Stimulated activated CD8-positive, alpha-beta memory T cell treated with anti-CD3 and anti-CD28 coated beads, Interleukin-12 subunit alpha, Interleukin-12 subunit beta, amount 100 ng/mL, for 1 hour (primary cell): ENCODE results near the gene INSR.
"Not testable (repeated sequence)": the region's sequence is repeated elsewhere in the genome, so short reads cannot be mapped to it uniquely, and the experiment has no call there.

Experiments
- DNase-seq: peaks from one replicate; pipeline ENCODE4 v3.0.0-alpha.2; 2020; ENCODE audit warnings: low read depth

INSR gene

DNA sequence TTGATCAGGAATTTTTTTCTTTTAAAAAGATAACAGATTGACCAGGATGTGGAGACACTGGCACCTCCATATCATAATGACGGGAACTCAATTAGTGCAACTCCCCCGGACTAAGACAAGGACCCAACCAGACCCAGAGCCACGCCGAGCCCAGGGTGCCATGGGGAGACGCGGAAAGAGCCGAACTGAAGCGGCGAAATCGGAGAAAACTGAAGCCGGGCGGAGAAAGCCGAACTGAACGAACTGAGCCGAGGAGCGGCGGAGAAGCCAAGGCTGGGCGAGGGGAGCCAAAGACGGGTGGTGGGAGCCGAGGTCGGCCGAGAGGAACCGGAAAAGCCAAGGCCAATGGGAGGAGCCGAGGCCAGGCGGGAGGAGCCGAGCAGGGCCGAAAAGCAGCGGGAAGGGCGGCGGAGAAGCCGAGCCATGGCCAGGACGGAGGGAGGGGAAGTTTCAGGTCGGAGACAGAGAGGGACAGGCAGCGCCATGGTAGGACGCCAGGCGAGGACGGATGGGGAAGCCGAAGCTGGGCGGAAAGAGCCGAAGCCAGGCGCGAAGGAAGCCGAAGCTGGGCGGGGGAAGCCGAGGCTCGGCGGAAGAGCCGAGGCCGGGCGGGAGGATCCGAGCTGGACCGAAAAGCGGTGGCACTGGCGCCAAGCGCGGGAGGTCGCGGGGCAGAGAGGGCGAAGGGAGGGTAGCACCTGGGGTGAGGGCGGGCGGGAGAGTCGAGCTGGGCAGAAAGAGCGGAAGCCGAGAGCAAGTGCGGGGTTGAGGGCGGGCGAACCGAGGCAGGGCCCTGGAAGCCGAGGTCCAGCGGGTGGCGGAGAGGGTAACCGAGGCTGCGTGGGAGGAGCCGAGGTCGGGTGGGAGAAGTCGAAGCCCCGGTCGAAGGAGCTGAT is 195.3 kb downstream of the INSR start:
- DNase-seq: peak; percentile 71

DNA sequence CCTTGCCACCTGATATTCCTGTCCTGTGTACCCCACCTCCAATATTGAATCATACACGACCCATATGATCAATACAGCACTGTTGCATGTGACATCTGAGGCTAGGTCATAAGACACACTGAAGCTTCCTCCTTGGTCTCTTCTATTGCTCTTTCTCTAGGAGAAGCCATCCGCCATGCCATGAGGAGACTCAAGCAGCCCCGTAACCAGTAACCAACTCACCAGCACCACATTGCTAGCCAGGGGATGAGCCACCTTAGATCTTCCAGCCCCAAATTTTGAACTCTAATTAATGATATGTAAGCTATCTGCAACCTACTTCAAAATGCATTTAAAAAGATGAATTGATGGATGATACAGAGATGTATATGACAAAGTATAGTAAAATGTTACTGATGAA is 196.1 kb downstream of the INSR start:
- DNase-seq: no peak

DNA sequence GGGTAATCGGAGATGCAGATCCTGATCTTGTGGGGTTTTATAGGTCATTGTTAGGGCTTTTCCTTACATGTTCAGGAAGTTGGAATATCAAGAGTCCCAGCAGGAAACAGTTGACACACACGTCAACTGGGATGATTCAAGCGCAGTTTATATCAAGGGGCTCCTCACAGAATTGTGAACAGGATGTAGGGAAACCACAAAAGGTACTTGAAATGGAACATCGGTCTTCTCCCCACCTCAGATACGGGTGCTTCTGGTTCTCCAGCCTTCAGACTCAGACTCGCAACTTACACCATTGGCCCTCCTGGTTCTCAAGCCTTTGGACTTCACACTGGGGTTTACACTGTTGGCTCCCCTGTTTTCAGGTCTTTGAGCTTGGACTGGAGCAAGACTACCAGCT is 205.2 kb downstream of the INSR start:
- no peak for DNase-seq

DNA sequence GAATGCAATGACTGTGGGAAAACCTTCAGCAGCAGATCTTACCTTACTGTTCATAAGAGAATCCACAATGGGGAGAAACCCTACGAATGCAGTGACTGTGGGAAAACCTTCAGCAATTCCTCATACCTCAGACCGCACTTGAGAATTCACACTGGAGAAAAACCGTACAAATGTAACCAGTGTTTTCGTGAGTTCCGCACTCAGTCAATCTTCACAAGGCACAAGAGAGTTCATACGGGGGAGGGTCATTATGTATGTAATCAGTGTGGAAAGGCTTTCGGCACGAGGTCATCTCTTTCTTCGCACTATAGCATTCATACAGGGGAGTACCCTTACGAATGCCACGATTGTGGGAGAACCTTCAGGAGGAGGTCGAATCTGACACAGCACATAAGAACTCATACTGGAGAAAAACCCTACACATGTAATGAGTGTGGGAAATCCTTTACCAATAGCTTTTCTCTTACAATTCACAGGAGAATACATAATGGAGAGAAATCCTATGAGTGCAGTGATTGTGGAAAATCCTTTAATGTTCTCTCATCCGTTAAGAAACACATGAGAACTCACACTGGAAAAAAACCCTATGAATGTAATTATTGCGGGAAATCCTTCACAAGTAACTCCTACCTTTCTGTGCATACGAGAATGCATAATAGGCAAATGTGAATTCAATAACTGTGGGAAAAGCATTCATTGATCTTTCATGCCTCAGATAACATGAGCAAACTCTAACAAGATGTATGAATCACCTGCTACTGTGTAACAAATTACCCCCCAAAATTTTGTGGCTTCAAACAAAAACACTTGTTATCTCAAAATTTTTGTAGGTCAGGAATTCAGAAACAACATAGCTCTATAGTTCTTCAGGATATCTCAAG is 210.9 kb downstream of the INSR start:
- no peak for DNase-seq

DNA sequence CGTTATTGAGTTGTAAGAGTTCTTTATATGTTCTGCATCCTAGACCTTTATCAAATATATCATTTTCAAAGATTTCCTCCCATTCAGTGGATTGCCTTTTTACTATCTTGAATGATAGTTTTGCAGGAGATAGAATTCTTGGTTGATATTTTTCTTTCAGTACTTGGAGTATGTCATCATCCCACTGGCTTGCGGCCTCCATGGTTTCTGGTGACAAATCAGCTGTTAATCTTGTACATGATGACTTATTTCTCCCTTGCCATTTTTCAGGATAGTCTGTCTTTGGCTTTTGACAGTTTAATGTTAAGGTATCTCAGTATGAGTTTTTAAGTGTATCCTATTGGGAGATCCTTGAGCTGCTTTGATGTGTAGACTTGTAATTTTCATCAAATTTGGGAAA is 216.2 kb downstream of the INSR start:
- no peak for DNase-seq

DNA sequence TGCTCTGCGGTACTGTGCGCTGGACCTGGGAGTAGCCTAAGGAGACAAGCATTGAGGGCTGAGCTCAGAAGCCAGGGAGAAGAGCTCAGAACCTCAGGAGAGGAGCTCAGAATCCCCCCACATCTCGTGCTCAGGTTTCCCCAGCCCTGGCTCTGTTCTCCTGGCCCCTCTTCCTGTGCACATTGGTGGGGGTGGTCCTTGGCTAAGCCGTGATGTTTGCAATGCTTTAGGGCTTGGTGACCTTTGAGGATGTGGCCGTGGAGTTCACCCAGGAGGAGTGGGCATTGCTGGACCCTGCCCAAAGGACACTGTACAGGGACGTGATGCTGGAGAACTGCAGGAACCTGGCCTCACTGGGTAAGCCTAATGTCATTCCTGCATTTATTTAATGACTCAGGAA is 218.1 kb downstream of the INSR start:
- DNase-seq: no peak

DNA sequence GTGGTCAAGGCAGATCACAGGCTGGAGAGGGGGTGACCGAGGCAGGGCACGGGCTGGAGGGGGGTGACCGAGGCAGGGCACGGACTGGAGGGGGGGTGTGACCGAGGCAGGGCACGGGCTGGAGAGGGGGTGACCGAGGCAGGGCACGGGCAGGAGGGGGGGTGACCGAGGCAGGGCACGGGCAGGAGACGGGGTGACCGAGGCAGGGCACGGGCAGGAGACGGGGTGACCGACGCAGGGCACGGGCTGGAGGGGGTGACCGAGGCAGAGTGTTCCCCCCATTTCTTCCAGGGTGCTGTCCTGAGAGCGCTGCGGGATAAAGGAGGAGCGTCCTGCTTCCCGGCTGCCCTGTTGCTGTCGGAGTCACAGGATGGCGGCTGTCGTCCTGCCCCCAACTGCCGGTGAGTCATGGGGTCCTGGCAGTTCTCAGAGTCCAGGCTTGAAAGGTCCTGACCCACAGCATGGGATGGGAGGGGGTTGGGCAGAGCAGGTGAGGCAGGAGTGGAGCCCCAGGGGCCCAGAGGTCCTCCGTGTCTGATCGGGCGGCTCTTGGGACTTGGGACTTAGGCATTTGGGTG is 219.4 kb downstream of the INSR start:
- DNase-seq: no peak

DNA sequence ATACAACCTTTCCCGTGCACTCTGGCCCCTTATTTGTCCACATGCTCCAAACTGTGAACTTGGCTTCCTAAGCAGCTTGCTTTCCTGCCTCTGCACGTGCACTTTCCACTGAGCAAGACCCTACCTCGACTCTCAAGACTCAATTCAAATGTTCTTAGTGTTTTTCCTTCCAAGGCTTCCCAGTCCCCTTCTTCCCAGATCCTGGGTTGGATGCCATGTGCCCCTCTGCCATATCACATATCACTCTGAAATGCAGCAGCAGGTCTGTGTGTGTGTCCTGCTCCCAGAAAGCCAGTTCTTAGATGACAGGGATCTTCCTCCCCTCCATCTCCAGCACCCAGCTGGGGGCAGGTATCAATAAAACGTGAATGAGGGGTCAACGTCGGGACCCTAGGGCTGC is 221.7 kb downstream of the INSR start:
- DNase-seq: no peak

DNA sequence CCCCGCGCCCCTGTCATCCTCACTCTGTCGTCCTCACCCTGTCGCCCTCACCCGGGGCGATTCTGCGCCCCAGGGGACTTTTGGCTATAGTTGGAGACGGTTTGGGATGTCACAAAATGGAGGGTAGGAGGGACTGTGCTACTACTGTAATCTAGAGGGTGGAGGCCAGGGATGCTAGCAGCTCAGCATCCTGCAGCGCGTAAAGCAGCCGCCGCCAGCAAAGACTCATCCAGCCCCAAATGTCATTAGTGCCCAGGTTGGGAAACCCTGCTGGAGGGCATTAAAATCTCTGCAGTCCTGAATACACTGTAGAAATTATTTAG is 224.3 kb downstream of the INSR start:
- no peak for DNase-seq

DNA sequence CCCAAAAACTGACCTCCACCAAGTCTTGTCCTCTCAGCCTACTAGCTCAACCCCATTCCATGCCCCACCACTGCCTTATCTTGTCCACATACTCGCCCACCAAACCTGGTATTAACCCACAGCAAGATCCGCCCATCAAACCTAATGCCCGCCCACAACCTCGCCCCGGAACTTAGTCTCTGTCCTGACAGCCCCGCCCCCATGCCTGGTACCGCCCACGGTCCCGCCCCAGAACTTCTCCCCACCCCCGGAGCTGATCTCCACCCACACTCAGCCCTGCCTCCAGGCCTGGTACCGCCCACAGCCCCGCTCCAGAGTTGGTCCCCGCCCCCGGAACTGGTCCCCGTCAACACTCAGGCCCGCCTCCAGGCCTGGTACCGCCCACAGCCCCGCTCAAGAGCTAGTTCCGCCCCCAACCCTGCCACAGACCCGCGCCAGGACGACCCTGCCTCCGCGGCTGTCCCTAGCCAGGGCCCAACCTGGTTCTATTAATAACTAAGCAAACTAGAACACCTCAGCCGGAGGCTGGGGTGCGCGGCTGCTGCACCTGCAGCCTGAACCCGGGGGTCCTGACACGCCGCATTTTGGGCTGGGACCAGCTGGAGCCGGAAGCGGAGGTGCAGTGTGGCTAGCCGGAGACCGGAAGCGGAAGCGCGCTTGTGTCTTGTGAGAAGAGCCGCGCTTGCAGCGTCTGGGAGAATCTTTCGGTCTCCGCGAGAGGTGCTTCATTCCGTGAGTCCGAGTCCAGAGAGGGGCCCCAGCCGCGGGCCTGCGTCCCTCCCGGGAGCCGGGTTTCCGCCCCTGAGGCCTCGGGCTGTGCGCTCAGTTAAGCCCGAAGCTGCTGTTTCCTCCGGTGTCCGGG is 224.9 kb downstream of the INSR start, which contains the start of gene ZNF557:
TSS of gene ZNF557 (plus strand) at position 662 of the 862 bp plus-strand sequence. CDS start 5,372 bp downstream, outside the sequence.
- peak; percentile 98 for DNase-seq

DNA sequence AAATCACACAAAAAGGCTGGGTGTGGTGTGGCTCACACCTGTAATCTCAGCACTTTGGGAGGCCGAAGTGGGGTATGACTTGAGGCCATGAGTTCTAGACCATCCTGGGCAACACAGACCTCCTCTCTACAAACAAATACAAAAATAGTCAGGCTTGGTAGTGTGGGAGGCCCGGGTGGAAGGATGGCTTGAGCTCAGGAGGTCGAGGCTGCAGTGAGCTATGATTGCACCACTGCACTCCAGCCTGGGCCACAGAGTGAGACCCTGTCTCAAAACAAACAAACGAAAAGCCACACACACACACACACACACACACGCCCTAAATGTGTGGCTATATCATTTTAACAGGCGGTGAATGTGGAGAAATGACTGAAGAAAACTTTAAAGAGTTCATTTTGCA is 225.6 kb downstream of the INSR start:
- no peak for DNase-seq

DNA sequence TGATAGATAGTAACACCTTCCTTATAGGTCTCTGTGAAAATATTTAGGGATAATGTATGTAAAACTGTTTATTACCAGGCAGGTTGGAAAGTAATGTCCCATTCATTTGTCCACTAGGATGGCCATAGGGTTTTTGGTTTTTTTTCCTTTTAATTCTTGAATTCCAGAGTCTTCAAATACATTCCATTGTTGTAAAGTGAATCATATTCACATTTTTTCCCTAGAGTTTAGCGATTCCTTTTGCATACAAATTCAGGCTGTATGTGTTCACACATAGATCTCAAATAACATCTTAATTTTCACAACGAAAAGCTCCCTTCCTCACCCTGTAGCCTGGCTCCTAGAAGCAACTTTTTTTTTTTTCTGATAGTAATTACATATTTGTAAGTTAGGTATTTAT is 226.5 kb downstream of the INSR start:
- DNase-seq: no peak

DNA sequence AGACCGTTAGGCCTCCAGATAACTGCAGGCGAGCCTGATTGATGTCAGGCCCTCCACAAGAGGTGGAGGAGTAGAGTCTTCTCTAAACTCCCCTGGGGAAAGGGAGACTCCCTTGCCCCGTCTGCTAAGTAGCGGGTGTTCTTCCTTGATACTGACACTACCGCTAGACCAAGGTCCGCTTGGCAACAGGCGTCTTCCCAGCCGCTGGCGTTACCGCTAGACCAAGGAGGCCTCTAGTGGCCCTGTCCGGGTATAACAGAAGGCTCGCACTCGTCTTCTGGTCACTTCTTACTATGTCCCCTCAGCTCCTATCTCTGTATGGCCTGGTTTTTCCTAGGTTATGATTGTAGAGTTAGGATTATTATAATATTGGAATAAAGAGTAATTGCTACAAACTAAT is 227.1 kb downstream of the INSR start:
- not testable (repeated sequence) for DNase-seq

DNA sequence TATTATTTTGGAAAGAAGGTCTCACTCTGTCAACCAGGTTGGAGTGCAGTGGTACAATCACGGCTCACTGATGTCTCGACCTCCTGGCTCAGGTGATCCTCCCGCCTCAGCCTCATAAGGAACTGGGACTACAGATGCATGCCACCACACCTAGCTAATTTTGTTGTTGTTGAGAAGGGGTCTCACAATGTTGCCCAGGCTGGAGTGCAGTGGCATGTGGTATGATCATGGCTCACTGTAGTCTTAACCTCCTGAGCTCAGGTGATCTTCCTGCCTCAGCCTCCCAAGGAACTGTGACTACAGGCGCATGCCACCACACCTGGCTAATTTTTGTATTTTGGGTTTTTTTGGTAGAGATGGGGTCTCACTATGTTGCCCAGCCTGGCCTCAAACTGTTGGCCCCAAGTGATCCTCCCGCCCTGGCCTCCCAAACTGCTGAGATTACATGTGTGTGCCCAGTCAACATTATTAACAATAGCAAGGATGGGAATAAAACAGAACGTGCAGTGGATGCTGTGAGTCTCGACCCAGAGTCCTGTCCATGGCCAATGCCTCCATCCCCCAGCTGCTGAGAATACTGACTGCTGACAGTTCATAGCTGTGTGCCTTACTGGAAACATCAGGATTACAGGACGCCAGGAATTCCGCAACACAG is 230.3 kb downstream of the INSR start:
- DNase-seq: no peak

DNA sequence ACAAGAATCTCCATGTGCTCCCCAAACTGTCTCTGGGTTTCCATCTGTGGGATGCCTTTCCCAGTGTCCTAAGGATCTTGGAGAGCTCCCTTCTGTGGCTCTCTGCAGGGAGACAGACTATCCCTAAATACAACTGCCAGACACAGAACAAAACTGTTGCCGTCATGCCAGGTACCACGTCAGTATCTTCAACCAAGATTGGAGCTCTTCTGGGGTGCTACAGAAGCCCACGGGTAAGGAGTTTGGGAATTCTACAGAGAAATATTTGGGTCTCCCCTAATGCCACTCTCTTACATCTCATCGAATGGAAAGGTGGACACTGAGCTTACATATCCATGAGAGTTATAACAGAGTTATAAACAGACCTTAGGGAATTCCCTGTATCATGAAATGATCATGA is 230.9 kb downstream of the INSR start:
- DNase-seq: no peak
